ENCODE measurements around the gene GRM1.

Gene GRM1

DNA sequence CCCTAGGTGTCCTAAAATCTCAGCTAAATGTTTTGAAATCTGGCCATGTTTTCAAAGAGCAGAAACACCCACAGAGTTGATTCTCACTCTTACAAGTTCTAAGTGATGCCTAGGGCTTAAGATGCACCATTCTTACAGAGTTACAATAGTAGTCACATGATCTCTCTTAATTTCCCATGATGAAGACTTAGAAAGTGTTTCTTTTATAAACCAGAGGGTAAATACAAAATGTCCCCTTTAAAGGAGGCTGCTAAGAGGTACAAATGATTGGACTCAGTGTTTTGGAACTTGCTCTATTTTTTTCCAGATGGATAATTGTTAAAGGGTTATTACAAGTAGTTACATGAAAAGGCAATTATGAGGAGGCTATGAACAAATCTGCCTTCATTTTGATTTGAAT lies 244.6 kb downstream of the GRM1 start:
- Histone ChIP-seq H3K36me3 (replicated peaks) (no peaks in the 10 kb centered on the region), H3K4me3 (ENCODE audit: low read depth, low read length) (no peak overlapping the region), H3K27me3 (replicated peaks) (no peaks in the 10 kb centered on the region), H3K27ac (no peak overlapping the region)
- in situ Hi-C loops (cut with HindIII; ENCODE audit: low pct_ligation_motif_present, low sequenced_read_pairs): no loop called here
- no peak for DNase-seq
- TF ChIP-seq, protein P1, sequence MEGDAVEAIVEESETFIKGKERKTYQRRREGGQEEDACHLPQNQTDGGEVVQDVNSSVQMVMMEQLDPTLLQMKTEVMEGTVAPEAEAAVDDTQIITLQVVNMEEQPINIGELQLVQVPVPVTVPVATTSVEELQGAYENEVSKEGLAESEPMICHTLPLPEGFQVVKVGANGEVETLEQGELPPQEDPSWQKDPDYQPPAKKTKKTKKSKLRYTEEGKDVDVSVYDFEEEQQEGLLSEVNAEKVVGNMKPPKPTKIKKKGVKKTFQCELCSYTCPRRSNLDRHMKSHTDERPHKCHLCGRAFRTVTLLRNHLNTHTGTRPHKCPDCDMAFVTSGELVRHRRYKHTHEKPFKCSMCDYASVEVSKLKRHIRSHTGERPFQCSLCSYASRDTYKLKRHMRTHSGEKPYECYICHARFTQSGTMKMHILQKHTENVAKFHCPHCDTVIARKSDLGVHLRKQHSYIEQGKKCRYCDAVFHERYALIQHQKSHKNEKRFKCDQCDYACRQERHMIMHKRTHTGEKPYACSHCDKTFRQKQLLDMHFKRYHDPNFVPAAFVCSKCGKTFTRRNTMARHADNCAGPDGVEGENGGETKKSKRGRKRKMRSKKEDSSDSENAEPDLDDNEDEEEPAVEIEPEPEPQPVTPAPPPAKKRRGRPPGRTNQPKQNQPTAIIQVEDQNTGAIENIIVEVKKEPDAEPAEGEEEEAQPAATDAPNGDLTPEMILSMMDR (IDR thresholded peaks at IDR 0.05; ENCODE audit: low read depth, low read length, missing control alignments): no peak

GRCh38 chr6:146277142-146277541 lies 248.3 kb downstream of the GRM1 start:
- Histone ChIP-seq H3K4me3 (ENCODE audit: low read depth, low read length) (no peak overlapping the region), H3K27ac (no peak overlapping the region), H3K36me3 (replicated peaks) (no peaks in the 10 kb centered on the region), H3K27me3 (replicated peaks) (no peaks in the 10 kb centered on the region)
- DNase-seq: no peak
- TF ChIP-seq, protein P1 (IDR thresholded peaks at IDR 0.05; ENCODE audit: low read depth, low read length, missing control alignments): no peak
- in situ Hi-C loops (cut with HindIII; ENCODE audit: low pct_ligation_motif_present, low sequenced_read_pairs): no loop called here

DNA sequence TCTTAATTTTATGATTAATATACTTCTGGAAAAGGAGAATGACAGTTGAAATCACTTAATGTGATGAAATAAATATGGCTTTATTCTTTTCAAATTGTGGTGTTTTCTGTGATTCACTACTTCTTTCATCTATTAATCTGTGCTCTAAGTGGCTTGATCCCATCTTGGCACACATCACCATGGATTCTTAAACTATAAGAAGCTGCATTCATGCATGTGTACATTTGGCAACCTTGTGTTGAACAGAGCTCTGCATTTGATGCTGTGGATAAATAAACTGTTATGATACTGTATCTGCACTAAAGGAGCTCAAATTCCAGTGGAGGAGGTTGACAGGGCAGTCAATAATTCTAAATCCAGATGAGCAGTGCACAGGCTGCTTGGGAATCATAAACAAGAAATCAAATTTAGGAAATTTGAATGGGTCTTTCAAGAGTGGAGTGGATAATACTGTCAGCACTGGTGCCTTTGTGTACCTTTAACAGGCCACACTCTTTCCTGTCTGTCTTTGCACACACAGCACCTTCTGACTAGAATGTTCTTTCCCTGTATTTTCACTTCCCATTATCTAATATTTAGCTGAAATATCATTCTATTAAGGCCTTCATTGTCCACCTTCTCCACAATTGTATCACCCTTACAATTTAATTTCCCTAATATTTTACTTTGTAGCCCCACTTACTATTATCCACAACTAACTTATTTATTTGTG lies 252.9 kb downstream of the GRM1 start:
- in situ Hi-C loops (cut with HindIII; ENCODE audit: low pct_ligation_motif_present, low sequenced_read_pairs): no loop called here
- Histone ChIP-seq H3K36me3 (replicated peaks) (no peaks in the 10 kb centered on the region), H3K27ac (no peak overlapping the region), H3K27me3 (replicated peaks) (no peaks in the 10 kb centered on the region), H3K4me3 (ENCODE audit: low read depth, low read length) (no peak overlapping the region)
- DNase-seq: no peak
- TF ChIP-seq, protein P1 (IDR thresholded peaks at IDR 0.05; ENCODE audit: low read depth, low read length, missing control alignments): no peak

DNA sequence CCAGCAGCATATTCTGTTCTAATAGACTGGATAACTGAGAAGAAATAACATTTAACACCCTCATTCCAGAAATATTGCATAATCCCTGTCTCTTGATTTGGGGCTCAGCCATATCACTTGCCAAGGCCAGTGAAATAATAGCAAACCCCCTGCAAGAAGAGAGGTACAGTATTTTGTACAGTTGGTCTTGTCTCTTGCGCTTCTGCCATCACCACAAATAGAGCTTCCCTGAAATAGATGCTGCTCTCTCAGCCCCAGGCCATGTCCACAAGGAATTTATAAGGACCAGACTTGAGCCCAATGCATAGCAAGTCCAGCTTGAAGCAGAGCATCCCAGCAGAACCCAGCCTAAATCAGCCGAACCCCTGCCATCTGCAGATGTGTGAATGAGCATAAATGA lies 254.0 kb downstream of the GRM1 start:
- Histone ChIP-seq H3K27me3 (replicated peaks) (no peaks in the 10 kb centered on the region), H3K4me3 (ENCODE audit: low read depth, low read length) (no peak overlapping the region), H3K27ac (no peak overlapping the region), H3K36me3 (replicated peaks) (no peaks in the 10 kb centered on the region)
- DNase-seq: no peak
- TF ChIP-seq, protein P1 (IDR thresholded peaks at IDR 0.05; ENCODE audit: low read depth, low read length, missing control alignments): no peak
- in situ Hi-C loops (cut with HindIII; ENCODE audit: low pct_ligation_motif_present, low sequenced_read_pairs): no loop called here

DNA sequence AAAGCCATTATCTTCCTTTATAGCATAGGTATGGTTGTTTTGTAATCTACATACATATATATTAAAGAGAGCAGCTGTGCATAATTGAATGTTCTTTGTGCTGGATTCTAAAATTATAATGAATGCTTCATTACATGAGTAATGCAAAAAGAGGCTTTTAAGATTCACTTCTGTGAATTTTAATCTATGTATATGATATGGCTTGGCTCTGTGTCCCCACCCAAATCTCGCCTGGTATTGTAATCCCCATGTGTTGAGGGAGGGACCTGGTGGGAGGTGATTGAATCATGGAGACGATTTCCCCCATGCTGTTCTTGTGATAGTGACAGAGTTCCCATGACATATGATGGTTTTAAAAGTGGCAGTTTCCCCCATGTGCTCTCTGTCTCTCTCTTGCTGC lies 255.4 kb downstream of the GRM1 start:
- Histone ChIP-seq H3K27ac (no peak overlapping the region), H3K4me3 (ENCODE audit: low read depth, low read length) (no peak overlapping the region), H3K36me3 (replicated peaks) (no peaks in the 10 kb centered on the region), H3K27me3 (replicated peaks) (no peaks in the 10 kb centered on the region)
- TF ChIP-seq, protein P1 (IDR thresholded peaks at IDR 0.05; ENCODE audit: low read depth, low read length, missing control alignments): no peak
- DNase-seq: no peak
- in situ Hi-C loops (cut with HindIII; ENCODE audit: low pct_ligation_motif_present, low sequenced_read_pairs): no loop called here

GRCh38 chr6:146286961-146287360 lies 258.1 kb downstream of the GRM1 start:
- Histone ChIP-seq H3K27ac (no peak overlapping the region), H3K36me3 (replicated peaks) (no peaks in the 10 kb centered on the region), H3K27me3 (replicated peaks) (no peaks in the 10 kb centered on the region), H3K4me3 (ENCODE audit: low read depth, low read length) (no peak overlapping the region)
- DNase-seq: peak; percentile 5
- in situ Hi-C loops (cut with HindIII; ENCODE audit: low pct_ligation_motif_present, low sequenced_read_pairs): no loop called here
- TF ChIP-seq, protein P1 (IDR thresholded peaks at IDR 0.05; ENCODE audit: low read depth, low read length, missing control alignments): no peak
